GM12873 (cell line): ENCODE data around the gene ATXN2.
A peak's percentile ranks its signal among the peaks of the same experiment; 100 is the strongest.

Experiments
- TF ChIP-seq, protein P1 (sequence below): IDR thresholded peaks from 2 replicates; pipeline ENCODE4 v1.5.1; 2012; ENCODE audit warnings: low read depth, mild to moderate bottlenecking, moderate library complexity, low read length, control low read depth; ENCODE audit not compliant: insufficient read depth; ENCODE audit errors: missing control alignments

ATXN2 gene

DNA sequence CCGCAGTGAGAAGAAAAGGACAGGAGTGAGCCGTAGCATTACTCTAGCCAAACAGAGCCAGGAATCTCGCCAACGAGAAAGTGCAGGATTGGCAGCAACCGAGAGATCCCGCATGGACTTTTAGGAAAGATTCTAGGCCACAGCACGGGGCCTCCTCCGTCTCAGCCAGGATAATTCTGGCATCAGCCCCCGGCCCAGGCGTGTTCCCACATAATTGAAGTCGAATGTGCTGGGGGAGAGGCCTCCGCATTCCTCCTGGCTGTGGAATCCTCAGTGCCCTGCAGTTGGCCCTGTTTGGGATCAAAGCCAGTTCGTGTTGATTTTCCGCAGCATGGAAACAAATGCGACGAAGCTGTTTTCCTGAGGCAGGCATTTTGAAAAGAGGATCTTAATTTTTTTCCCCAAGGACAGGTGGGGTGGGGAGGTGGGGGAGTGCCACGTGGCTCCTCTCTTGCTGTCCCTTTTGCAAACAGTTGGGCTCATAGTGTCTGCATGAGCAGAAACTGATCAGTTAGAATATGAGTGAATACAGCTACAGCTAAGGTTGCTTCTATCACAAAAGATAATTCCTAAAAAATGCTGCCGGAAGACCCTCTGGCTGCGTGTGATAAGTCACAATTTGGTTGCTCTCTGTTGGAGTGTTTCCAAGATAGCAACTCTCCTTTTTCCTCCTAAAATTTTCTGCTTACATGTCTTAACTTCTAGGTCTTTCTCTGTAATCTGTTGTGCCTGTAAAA is 37.3 kb upstream of the ATXN2 start:
- TF ChIP-seq, protein P1, sequence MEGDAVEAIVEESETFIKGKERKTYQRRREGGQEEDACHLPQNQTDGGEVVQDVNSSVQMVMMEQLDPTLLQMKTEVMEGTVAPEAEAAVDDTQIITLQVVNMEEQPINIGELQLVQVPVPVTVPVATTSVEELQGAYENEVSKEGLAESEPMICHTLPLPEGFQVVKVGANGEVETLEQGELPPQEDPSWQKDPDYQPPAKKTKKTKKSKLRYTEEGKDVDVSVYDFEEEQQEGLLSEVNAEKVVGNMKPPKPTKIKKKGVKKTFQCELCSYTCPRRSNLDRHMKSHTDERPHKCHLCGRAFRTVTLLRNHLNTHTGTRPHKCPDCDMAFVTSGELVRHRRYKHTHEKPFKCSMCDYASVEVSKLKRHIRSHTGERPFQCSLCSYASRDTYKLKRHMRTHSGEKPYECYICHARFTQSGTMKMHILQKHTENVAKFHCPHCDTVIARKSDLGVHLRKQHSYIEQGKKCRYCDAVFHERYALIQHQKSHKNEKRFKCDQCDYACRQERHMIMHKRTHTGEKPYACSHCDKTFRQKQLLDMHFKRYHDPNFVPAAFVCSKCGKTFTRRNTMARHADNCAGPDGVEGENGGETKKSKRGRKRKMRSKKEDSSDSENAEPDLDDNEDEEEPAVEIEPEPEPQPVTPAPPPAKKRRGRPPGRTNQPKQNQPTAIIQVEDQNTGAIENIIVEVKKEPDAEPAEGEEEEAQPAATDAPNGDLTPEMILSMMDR: no peak

DNA sequence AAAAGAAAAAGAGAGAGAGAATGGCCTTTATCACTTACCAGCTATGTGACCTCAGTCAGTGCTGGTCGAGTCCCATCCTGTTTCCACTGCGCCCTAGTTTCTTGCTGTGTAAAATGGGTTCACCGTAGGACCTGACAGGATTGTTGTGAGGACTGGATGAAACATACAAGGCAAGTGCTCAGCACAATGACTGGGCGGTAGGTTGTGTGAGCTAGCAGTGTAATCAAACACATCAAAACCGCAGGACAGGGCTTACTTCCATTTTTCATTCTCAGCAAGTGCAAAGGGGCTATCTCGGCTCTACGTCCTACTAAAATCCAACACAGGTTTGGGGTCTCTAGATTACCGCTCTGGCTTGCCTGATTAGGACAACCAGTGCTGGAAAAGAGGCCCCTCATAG is 36.4 kb upstream of the ATXN2 start:
- TF ChIP-seq, protein P1: no peak

DNA sequence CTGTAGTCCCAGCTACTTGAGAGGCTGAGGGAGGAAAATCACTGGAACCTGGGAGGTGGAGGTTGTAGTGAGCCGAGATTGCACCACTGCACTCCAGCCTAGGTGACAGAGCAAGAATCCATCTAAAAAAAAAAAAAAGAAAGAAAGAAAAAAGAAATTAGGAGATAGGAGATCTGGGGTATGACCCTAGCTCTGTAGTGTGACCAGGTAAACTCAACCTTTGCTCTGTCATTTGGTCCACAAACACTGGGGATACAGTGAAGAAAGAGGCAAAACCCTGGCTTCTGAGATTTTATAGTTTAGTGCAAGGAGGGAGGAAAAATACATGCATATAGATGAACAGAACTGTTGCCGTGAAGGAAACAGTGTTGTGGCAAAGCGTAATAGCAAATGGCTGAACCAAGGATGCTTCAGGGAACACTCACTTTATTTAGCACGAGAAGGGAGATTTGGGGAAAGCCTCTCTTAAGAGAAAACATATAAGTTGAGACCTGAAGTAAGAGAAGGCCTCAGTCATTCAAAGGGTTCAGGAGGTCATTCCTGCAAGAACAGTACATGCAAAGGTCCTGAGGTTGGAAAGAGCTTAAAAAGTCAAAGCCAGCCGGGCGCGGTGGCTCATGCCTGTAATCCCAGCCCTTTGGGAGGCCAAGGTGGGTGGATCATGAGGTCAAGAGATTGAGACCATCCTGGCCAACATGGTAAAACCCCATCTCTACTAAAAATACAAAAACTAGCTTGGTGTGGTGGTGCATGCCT is 29.6 kb upstream of the ATXN2 start:
- TF ChIP-seq, protein P1: no peak

DNA sequence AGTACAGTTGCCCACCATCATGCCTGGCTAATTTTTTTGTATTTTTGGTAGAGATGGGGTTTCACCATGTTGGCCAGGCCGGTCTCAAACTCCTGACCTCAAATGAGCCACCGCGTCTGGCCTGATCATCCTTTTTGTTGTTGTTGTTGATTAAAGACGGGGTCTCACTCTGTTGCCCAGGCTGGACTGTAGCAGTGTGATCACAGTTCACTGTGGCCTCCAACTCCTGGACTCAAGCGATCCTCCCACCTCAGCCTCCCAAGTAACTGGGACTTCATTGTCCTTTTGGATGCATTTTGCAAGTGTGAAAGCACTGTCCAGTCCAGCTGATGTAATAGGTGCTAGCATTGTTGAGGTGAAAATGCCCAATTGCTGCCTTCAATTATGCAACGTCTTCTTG is 27.1 kb upstream of the ATXN2 start:
- TF ChIP-seq, protein P1: no peak

DNA sequence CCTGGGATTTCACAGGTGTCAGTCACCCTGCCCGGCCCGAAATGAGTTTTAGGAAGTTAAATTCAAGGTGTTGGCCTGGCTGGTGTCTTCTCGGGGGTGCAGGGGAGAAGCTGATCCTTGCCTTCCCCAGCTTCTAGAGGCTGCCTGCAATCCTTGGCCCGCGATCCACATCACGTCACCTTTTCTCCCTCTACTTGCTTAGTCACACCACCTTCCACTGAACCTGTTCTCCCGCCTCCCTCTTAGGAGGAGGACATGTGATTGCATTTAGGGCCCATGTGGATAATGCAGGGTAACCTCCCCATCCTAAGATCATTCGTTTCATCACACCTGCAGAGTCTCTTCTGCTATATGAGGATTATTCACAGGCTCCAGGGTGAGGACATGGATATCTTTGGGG is 25.4 kb upstream of the ATXN2 start:
- TF ChIP-seq, protein P1: no peak

DNA sequence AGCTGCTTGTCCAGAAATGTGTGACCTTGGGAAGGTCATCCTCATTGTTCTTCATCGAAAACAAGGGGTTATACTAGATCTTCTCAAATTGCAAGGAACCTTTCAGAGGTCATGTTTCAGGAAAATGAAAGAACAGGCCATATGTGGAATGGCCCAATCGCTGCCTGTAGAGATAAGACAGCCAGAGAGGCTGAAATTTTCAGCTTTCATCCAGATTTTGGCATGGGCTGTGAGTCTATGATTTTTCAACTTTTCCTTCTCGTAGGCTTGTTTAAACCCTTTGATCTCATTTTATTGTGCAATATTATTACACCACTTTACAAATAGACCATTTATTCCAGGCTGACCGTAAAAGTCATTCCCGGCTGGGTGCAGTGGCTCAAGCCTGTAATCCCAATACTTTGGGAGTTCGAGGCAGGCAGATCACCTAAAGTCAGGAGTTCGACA is 17.1 kb upstream of the ATXN2 start:
- TF ChIP-seq, protein P1: no peak

DNA sequence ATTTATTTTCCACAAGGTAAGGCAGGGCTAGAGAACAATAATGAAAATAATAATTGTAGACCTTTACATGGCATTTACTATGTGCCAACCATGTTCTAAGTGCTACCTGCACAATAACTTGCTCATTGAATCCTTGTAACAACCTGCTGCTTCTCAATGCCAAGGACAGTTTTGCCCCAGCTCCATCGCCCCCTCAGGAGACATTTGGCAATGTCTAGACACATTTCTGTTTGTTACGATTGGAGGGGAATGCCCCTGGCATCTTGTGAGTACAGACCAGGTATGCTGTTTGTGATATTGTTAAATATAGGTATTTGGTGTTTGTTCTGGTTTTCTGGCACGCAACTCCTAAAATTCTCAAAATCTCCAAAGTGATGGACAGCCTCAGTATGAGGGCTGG is 8.1 kb upstream of the ATXN2 start:
- TF ChIP-seq, protein P1: peak; percentile 25
